Gastrocnemius medialis (tissue), 4 donors: ENCODE data around the gene PELO. TPM values are rescaled to one million over a fixed set of nuclear protein-coding genes. Genes with fewer than 3 reads are reported as not detected.
A peak's percentile ranks its signal among the peaks of the same experiment; 100 is the strongest.

ENCODE experiments used
- ATAC-seq, 2 donors: fragments of 150-250 bp; one replicate each; pipeline ENCODE4 v1.9.1; 2016
- DNase-seq, 2 donors: peaks; one replicate each; pipeline ENCODE4 v3.0.0-alpha.2; 2019
- H3K27ac ChIP-seq, 4 donors: fragments of 200-600 bp; sonication (generic); 1 replicate in 1 of 4; 2 replicates in 3 of 4; pipeline ENCODE4 v1.5.1; 2016 to 2018; ENCODE audit warnings: mild to moderate bottlenecking in 2 of 4, moderate library complexity in 1 of 4
- H3K27me3 ChIP-seq, 3 donors: fragments of 200-600 bp; sonication (generic) in 2 of 3; 1 replicate in 1 of 3; 2 replicates in 2 of 3; pipeline versions ENCODE4 v1.5.1 to v1.6.0; 2016 to 2019; ENCODE audit warnings: mild to moderate bottlenecking in 1 of 3, moderate library complexity in 1 of 3
- H3K36me3 ChIP-seq, 2 donors: fragments of 200-600 bp; sonication (generic) in 1 of 2; one replicate each; pipeline ENCODE4 v1.5.1; 2017 to 2018
- H3K4me1 ChIP-seq, 2 donors: fragments of 200-600 bp; sonication (generic) in 1 of 2; one replicate each; pipeline ENCODE4 v1.5.1; 2016 to 2017; ENCODE audit warnings: mild to moderate bottlenecking in 2 of 2
- H3K4me3 ChIP-seq, 4 donors: fragments of 200-600 bp; sonication (generic) in 3 of 4; 1 replicate in 1 of 4; 2 replicates in 3 of 4; pipeline ENCODE4 v1.5.1; 2016 to 2019; ENCODE audit warnings: mild to moderate bottlenecking in 2 of 4
- H3K9me3 ChIP-seq, 3 donors: fragments of 200-600 bp; sonication (generic) in 2 of 3; 1 replicate in 1 of 3; 2 replicates in 2 of 3; pipeline ENCODE4 v1.5.1; 2016 to 2019
- CTCF ChIP-seq, 5 experiments: fragments of 450-650 bp in 3 of 5; fragments of 200-600 bp in 2 of 5; sonication (generic) in 2 of 5; IDR thresholded peaks in 4 of 5; conservative IDR thresholded peaks in 1 of 5; 1 replicate in 4 of 5; 2 replicates in 1 of 5; pipeline ENCODE4 v1.5.1; 2016 to 2019; ENCODE audit warnings: antibody characterized with exemption in 5 of 5, mild to moderate bottlenecking in 3 of 5, moderate library complexity in 3 of 5
- POLR2A ChIP-seq, 2 donors: fragments of 450-650 bp; IDR thresholded peaks; one replicate each; pipeline ENCODE4 v1.6.1; 2017; ENCODE audit warnings: antibody characterized with exemption in 2 of 2, mild to moderate bottlenecking in 2 of 2, moderate library complexity in 2 of 2
- in situ Hi-C, 4 donors: fragments of 200-750 bp; cut with MboI; loops; one replicate each; pipeline versions ENCODE4 v1.15.0 to v1.8.0; 2017; ENCODE audit warnings: low sequenced_read_pairs in 4 of 4
- intact Hi-C: fragments of 100-400 bp; cut with DNase I; formaldehyde crosslinking; loops from one replicate; pipeline ENCODE4 v1.15.1; 2023; ENCODE audit warnings: low total_unique reads
- total RNA-seq, 4 donors: library from RNA; depleted of rRNA; stranded (reverse); fragments of >200 nt; gene quantifications; one replicate each; pipeline versions ENCODE4 v1.1.0 to v1.2.3, GENCODE V29; 2016

The PELO gene
- total RNA-seq, 4 donors from 2014 or later, result 13.8 to 28.5 (median 18.5) TPM

- H3K4me1 ChIP-seq, result peaks cover 48 to 49% of the 10 kb centered on the region in 2 donors
- intact Hi-C loops, result no loop called here
- in situ Hi-C loops, result loop anchor here in 1 of 4 donors (25.0 kb wide), 1 partner anchor 113 kb away; no protein-coding TSS in a partner anchor
- no peaks in the 10 kb centered on the region for H3K27me3 ChIP-seq
- H3K4me3 ChIP-seq, result peak overlapping the region; percentile 62 to 81 (median 76)
- no peak for DNase-seq
- H3K27ac ChIP-seq, result peak overlapping the region; percentile 88 to 96 (median 92)
- no peak for ATAC-seq
- H3K9me3 ChIP-seq, result no peaks in the 10 kb centered on the region
- no peak for TF ChIP-seq POLR2A (IDR thresholded peaks at IDR 0.05)
- TF ChIP-seq CTCF (IDR thresholded peaks at IDR 0.05 in 4 of 5, conservative IDR thresholded peaks at IDR 0.05 in 1 of 5), result no peak
- H3K36me3 ChIP-seq, result peaks cover 0 to 8% of the 10 kb centered on the region in 2 donors
These were observed 11.2 kb downstream of the PELO start for GRCh38 chr5:52798938-52799337.

- peak overlapping the region; percentile 62 to 81 (median 76) for H3K4me3 ChIP-seq
- ATAC-seq, result peak; percentile 14 to 19
- intact Hi-C loops, result no loop called here
- TF ChIP-seq POLR2A (IDR thresholded peaks at IDR 0.05), result no peak
- H3K4me1 ChIP-seq, result peaks cover 51 to 54% of the 10 kb centered on the region in 2 donors
- H3K36me3 ChIP-seq, result peaks cover 0 to 8% of the 10 kb centered on the region in 2 donors
- DNase-seq, result peak in 1 of 2 donors; percentile 18
- peak overlapping the region; percentile 88 to 96 (median 92) for H3K27ac ChIP-seq
- H3K9me3 ChIP-seq, result no peaks in the 10 kb centered on the region
- in situ Hi-C loops, result loop anchor here in 1 of 4 donors (25.0 kb wide), 1 partner anchor 113 kb away; no protein-coding TSS in a partner anchor
- no peaks in the 10 kb centered on the region for H3K27me3 ChIP-seq
These were observed 11.8 kb downstream of the PELO start for GRCh38 chr5:52799358-52799982.

GRCh38 chr5:52799983-52800393 lies 12.3 kb downstream of the PELO start:
- intact Hi-C loops (loop anchor here (2.0 to 5.0 kb wide), 2 partner anchors 307 to 1655 kb away; partner anchors contain the start of genes HSPB3 and MOCS2), in situ Hi-C loops (loop anchor here in 1 of 4 donors (25.0 kb wide), 1 partner anchor 112 kb away; no protein-coding TSS in a partner anchor)
- peak overlapping the region; percentile 62 to 81 (median 76) for H3K4me3 ChIP-seq
- peaks cover 0 to 8% of the 10 kb centered on the region in 2 donors for H3K36me3 ChIP-seq
- DNase-seq, result peak; percentile 89 to 93
- peak overlapping the region; percentile 88 to 96 (median 92) for H3K27ac ChIP-seq
- no peak for TF ChIP-seq CTCF (IDR thresholded peaks at IDR 0.05 in 4 of 5, conservative IDR thresholded peaks at IDR 0.05 in 1 of 5)
- TF ChIP-seq POLR2A (IDR thresholded peaks at IDR 0.05), result peak; percentile 81 to 84
- no peaks in the 10 kb centered on the region for H3K27me3 ChIP-seq
- no peaks in the 10 kb centered on the region for H3K9me3 ChIP-seq
- peak; percentile 88 to 90 for ATAC-seq
- peaks cover 51 to 55% of the 10 kb centered on the region in 2 donors for H3K4me1 ChIP-seq

GRCh38 chr5:52800394-52801213 lies 12.9 kb downstream of the PELO start:
- Histone ChIP-seq H3K4me1 (peaks cover 55 to 56% of the 10 kb centered on the region in 2 donors), H3K9me3 (no peaks in the 10 kb centered on the region), H3K27ac (peak overlapping the region; percentile 88 to 96 (median 92)), H3K27me3 (no peaks in the 10 kb centered on the region), H3K4me3 (peak overlapping the region; percentile 62 to 81 (median 76)), H3K36me3 (peaks cover 0 to 8% of the 10 kb centered on the region in 2 donors)
- ATAC-seq, result peak; percentile 69 to 77
- DNase-seq, result peak; percentile 55 to 70
- no peak for TF ChIP-seq POLR2A (IDR thresholded peaks at IDR 0.05)
- no peak for TF ChIP-seq CTCF (IDR thresholded peaks at IDR 0.05 in 4 of 5, conservative IDR thresholded peaks at IDR 0.05 in 1 of 5)
- in situ Hi-C loops, result no loop called here
- intact Hi-C loops, result loop anchor here (2.0 to 5.0 kb wide), 2 partner anchors 307 to 1654 kb away; partner anchors contain the start of genes HSPB3 and MOCS2
